Ishikawa (cell line): ENCODE measurements around the gene MEST.

Experiments used
- CEBPB ChIP-seq: IDR thresholded peaks from 2 replicates; pipeline ENCODE4 v1.6.1; 2012
- CREB1 ChIP-seq: IDR thresholded peaks from 2 replicates; pipeline ENCODE4 v1.6.1; 2012; ENCODE audit warnings: low read depth
- EGR1 ChIP-seq: IDR thresholded peaks from 2 replicates; pipeline ENCODE4 v1.6.1; 2012
- EP300 ChIP-seq: IDR thresholded peaks from 2 replicates; pipeline ENCODE4 v1.6.1; 2012; ENCODE audit warnings: borderline replicate concordance
- FOXM1 ChIP-seq: IDR thresholded peaks from 2 replicates; pipeline ENCODE4 v1.6.1; 2012; ENCODE audit warnings: low read depth, borderline replicate concordance
- NFIC ChIP-seq: IDR thresholded peaks from 2 replicates; pipeline ENCODE4 v1.6.1; 2012
- RAD21 ChIP-seq: IDR thresholded peaks from 2 replicates; pipeline ENCODE4 v1.6.1; 2012; ENCODE audit warnings: low read depth
- REST ChIP-seq: IDR thresholded peaks from 2 replicates; pipeline ENCODE4 v1.6.1; 2012; ENCODE audit warnings: low read depth, mild to moderate bottlenecking
- TAF1 ChIP-seq: IDR thresholded peaks from 2 replicates; pipeline ENCODE4 v1.6.1; 2012; ENCODE audit warnings: low read depth, mild to moderate bottlenecking
- TCF12 ChIP-seq: IDR thresholded peaks from 2 replicates; pipeline ENCODE4 v1.6.1; 2012; ENCODE audit warnings: low read depth
- TEAD4 ChIP-seq: IDR thresholded peaks from 2 replicates; pipeline ENCODE4 v1.6.1; 2012
- USF1 ChIP-seq: IDR thresholded peaks from 2 replicates; pipeline ENCODE4 v1.6.1; 2012
- YY1 ChIP-seq: IDR thresholded peaks from 2 replicates; pipeline ENCODE4 v1.6.1; 2012; ENCODE audit warnings: low read depth
- ZBTB7A ChIP-seq: IDR thresholded peaks from 2 replicates; pipeline ENCODE4 v1.6.1; 2012; ENCODE audit warnings: low read depth
- TF ChIP-seq, protein P1 (sequence below): IDR thresholded peaks from 2 replicates; pipeline ENCODE4 v1.6.1; 2012

MEST gene

DNA sequence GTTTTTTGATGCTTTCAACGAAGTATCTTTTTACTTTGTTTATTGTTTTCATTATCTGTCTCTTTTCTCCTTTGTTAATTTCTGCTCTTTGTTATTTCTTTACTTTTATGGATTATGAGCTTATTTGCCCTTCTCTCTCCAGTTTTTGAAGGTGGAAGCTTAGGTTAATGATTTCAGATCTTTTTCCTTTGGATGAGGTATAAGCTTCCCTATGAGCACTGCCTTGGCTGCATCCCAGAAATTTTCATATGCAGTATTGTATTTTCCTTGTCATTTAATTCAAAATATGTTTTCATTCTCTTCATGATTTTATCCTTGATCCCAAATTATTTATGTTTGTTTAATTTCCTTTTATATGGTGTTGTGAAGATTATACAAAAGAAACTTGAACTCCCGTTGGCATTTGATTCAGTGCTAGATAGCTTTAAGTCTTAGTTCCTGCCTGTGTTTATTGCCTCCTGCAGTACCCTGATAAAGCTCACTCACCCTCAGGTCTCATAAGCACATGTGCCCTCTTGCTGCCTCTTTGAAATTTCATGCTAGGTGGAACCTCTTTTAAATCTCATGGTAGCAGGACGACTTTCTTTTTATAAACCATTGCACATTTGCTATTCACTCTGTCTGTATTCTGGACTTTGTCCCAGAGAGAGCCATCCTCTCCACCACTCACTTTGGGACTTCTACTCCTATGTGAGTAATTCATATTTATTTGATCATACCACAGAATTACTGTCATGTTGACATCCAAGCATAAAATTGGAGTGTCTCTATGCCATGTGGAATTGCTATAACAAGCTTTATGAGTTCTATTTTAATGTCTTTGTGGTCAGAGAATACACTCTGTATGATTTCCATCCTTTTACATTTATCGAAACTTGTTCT lies 28.1 kb upstream of the MEST start:
- TF ChIP-seq CEBPB (no peak), YY1 (no peak), RAD21 (no peak), EGR1 (no peak), TEAD4 (no peak), EP300 (no peak)
- TF ChIP-seq, protein P1, sequence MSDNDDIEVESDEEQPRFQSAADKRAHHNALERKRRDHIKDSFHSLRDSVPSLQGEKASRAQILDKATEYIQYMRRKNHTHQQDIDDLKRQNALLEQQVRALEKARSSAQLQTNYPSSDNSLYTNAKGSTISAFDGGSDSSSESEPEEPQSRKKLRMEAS, result no peak

DNA sequence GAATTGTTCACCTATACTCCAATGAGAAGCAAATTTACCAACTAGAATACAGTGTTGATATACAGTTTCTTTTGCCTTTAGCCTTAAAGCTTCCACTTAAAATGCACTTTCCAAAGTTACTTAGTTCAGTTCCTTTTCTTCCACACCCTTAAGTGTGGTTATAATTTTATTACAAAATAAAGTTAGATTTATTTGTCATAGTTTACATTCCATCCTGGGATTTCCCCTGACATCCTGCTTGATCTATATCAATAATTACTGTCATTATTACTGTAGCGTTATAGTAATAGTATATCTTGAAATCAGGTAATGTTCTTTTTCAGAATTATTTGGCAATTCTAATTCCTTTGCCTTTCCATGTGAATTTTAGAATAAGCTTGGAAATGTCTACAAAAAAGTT lies 23.3 kb upstream of the MEST start:
- TF ChIP-seq CEBPB (no peak), YY1 (no peak), TAF1 (no peak), CREB1 (no peak), NFIC (no peak), TCF12 (no peak), TEAD4 (no peak), REST (no peak), RAD21 (no peak), EP300 (no peak), FOXM1 (no peak)
- TF ChIP-seq, protein P1, result no peak

GRCh38 chr7:130471974-130472373 lies 19.9 kb upstream of the MEST start:
- TF ChIP-seq YY1, result no peak
- TF ChIP-seq TCF12, result no peak
- TF ChIP-seq ZBTB7A, result no peak
- TF ChIP-seq CEBPB, result no peak
- TF ChIP-seq NFIC, result no peak
- no peak for TF ChIP-seq CREB1
- no peak for TF ChIP-seq TAF1
- TF ChIP-seq USF1, result no peak
- TF ChIP-seq, protein P1, result no peak
- no peak for TF ChIP-seq REST
- no peak for TF ChIP-seq EGR1
- TF ChIP-seq EP300, result no peak

GRCh38 chr7:130473289-130473688 lies 18.6 kb upstream of the MEST start:
- TF ChIP-seq REST (no peak), TEAD4 (no peak)

GRCh38 chr7:130473876-130474275 lies 18.0 kb upstream of the MEST start:
- TF ChIP-seq FOXM1 (no peak), TAF1 (no peak), EP300 (no peak), RAD21 (no peak), TEAD4 (no peak), REST (no peak), YY1 (no peak), TCF12 (no peak), NFIC (no peak), ZBTB7A (no peak), USF1 (no peak), CEBPB (no peak), EGR1 (no peak), CREB1 (no peak)
- TF ChIP-seq, protein P1, result no peak
